SK-N-SH (cell line): ENCODE results near the gene IMPDH1.

ENCODE experiments used
- EZH2phosphoT487 ChIP-seq: fragments of 200-600 bp; sonication (generic); IDR thresholded peaks from 2 replicates; pipeline ENCODE4 v1.6.1; 2017; ENCODE audit warnings: low read depth, mixed run types, mild to moderate bottlenecking, antibody characterized with exemption, moderate library complexity, borderline replicate concordance
- FOXM1 ChIP-seq: IDR thresholded peaks from 2 replicates; pipeline ENCODE4 v1.4.0; 2012; ENCODE audit warnings: low read depth, mild to moderate bottlenecking

- TF ChIP-seq EZH2phosphoT487 (no peak), FOXM1 (no peak)
Measured at GRCh38 chr7:128407751-128408708, 1.8 kb downstream of the IMPDH1 start.
